Measurements from ENCODE around the gene SLC25A5. TPM values are rescaled to one million over a fixed set of nuclear protein-coding genes. Genes with fewer than 3 reads are reported as not detected.
"Not testable (repeated sequence)": the region's sequence is repeated elsewhere in the genome, so short reads cannot be mapped to it uniquely, and the experiment has no call there.

The SLC25A5 gene
- total RNA-seq, 2 donors from 2014 or later, result 153 to 157 TPM

- H3K9me3 ChIP-seq (ENCODE audit: control insufficient read depth, low read length, poor library complexity, severe bottlenecking), result no peaks in the 10 kb centered on the region
- Mint-ChIP-seq H3K36me3 (ENCODE audit: low read depth) (no peaks in the 10 kb centered on the region), H3K27me3 (no peaks in the 10 kb centered on the region), H3K4me3 (no peak overlapping the region), H3K27ac (no peak overlapping the region), H3K4me1 (peaks cover 6% of the 10 kb centered on the region)
- ATAC-seq (peak; percentile 88), DNase-seq (no peak)
Measured at GRCh38 chrX:119502727-119503483, 34.7 kb downstream of the SLC25A5 start.

DNA sequence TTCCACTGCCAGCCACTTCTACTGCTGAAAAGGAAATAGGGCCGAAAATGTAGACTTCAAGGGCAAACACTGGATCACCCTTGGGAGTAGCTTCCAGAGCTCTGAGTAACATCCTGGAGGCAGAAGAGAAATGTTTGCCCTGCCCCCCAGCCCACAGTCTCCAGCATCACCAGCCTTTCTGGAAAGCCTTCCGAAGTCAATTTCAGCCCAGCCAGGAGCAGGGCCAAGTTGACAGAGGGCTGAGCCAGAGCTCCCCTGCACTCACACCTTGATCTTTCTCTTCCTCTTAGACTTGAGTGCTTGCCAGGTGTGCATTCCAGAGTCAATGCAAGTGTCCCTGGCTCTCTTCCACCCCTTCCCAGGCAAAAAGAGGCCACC is 35.2 kb downstream of the SLC25A5 start:
- Mint-ChIP-seq H3K4me3 (no peak overlapping the region), H3K4me1 (peaks cover 6% of the 10 kb centered on the region), H3K27me3 (no peaks in the 10 kb centered on the region), H3K27ac (no peak overlapping the region), H3K36me3 (ENCODE audit: low read depth) (no peaks in the 10 kb centered on the region)
- DNase-seq (no peak), ATAC-seq (no peak)
- no peaks in the 10 kb centered on the region for H3K9me3 ChIP-seq (ENCODE audit: control insufficient read depth, low read length, poor library complexity, severe bottlenecking)

DNA sequence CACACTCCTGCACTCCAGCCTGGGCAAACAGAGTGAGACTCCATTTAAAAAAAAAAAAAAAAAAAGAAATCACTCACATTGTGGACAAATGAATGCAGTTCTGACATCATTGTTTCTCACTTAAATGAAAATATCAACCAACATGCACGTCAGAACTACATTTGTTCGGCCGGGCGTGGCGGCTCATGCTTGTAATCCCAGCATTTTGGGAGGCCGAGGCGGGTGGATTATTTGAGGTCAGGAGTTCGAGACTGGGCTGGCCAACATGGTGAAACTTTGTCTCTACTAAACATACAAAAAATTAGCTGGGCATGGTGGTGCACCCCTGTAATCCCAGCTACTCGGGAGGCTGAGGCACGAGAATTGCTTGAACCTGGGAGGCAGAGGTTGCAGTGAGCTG is 36.9 kb downstream of the SLC25A5 start:
- not testable (repeated sequence) for H3K4me1 Mint-ChIP-seq; H3K9me3 ChIP-seq (ENCODE audit: control insufficient read depth, low read length, poor library complexity, severe bottlenecking); H3K36me3 Mint-ChIP-seq (ENCODE audit: low read depth); DNase-seq; H3K4me3 Mint-ChIP-seq; H3K27me3 Mint-ChIP-seq; H3K27ac Mint-ChIP-seq; ATAC-seq

GRCh38 chrX:119505945-119506344 is 37.7 kb downstream of the SLC25A5 start:
- Mint-ChIP-seq H3K27me3 (no peaks in the 10 kb centered on the region), H3K4me3 (no peak overlapping the region), H3K27ac (no peak overlapping the region), H3K36me3 (ENCODE audit: low read depth) (no peaks in the 10 kb centered on the region), H3K4me1 (peaks cover 6% of the 10 kb centered on the region)
- no peaks in the 10 kb centered on the region for H3K9me3 ChIP-seq (ENCODE audit: control insufficient read depth, low read length, poor library complexity, severe bottlenecking)
- ATAC-seq, result no peak
- DNase-seq, result no peak

DNA sequence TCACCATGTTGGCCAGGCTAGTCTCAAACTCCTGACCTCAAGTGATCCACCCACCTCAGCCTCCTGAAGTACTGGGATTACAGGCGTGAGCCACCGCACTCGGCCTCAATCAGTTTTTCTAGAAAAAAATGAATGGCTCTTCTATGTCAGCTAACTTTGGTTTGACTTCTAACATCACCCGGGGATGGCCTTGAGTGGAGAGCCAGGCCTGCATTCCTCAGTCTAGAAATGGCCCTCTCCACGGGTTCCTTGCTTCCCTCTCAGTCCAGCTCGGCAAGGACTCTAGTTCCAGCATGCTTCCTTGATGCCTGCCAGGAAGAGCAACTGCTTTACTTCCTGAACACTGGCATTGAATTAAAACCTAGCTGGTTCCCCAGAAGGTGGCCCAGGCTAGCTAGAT is 39.0 kb downstream of the SLC25A5 start:
- H3K27ac Mint-ChIP-seq, result no peak overlapping the region
- no peaks in the 10 kb centered on the region for H3K27me3 Mint-ChIP-seq
- H3K36me3 Mint-ChIP-seq (ENCODE audit: low read depth), result no peaks in the 10 kb centered on the region
- peaks cover 3% of the 10 kb centered on the region for H3K4me1 Mint-ChIP-seq
- ATAC-seq (no peak), DNase-seq (no peak)
- no peaks in the 10 kb centered on the region for H3K9me3 ChIP-seq (ENCODE audit: control insufficient read depth, low read length, poor library complexity, severe bottlenecking)
- no peak overlapping the region for H3K4me3 Mint-ChIP-seq

DNA sequence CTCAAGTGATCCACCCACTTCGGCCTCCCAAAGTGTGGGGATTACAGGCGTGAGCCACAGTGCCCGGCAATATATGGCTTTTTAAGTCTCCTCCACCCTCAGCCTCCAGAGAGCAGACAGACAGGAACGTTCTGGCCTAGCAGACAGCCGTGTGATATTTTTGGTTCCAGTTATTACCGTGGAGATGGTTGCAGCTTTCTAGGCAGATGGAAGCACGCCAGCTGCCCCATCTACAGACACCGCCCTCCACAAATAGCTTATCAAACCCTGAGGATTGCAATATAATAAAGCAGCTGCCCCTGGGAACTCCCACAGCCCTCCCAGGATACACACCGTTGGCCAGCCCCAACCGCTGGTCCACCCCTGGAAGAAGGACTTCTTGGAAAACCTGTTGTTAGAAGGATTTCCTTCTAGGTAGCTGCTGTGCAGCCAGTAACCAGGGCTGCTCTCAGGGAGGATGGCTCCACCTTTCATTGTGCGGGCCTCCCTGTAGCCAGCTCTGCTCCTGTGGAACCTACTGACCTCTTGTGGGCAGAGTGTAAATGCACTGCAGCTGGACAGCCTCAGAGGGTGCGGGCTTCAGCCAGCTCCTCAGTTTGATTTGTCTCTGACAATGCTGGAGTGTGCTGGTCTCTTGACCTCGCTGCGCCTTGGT is 44.0 kb downstream of the SLC25A5 start:
- Mint-ChIP-seq H3K4me1 (peaks cover 4% of the 10 kb centered on the region), H3K27ac (no peak overlapping the region), H3K36me3 (ENCODE audit: low read depth) (no peaks in the 10 kb centered on the region), H3K4me3 (no peak overlapping the region), H3K27me3 (no peaks in the 10 kb centered on the region)
- ATAC-seq (peak; percentile 53), DNase-seq (no peak)
- H3K9me3 ChIP-seq (ENCODE audit: control insufficient read depth, low read length, poor library complexity, severe bottlenecking), result no peaks in the 10 kb centered on the region

GRCh38 chrX:119516157-119516702 is 48.0 kb downstream of the SLC25A5 start:
- Mint-ChIP-seq H3K4me3 (no peak overlapping the region), H3K4me1 (peaks cover 4% of the 10 kb centered on the region), H3K27me3 (no peaks in the 10 kb centered on the region), H3K27ac (peak overlapping the region; percentile 43), H3K36me3 (ENCODE audit: low read depth) (no peaks in the 10 kb centered on the region)
- ATAC-seq, result peak; percentile 95
- H3K9me3 ChIP-seq (ENCODE audit: control insufficient read depth, low read length, poor library complexity, severe bottlenecking), result no peaks in the 10 kb centered on the region
- no peak for DNase-seq

GRCh38 chrX:119518371-119518770 is 50.1 kb downstream of the SLC25A5 start:
- Mint-ChIP-seq H3K4me1 (peaks cover 4% of the 10 kb centered on the region), H3K36me3 (ENCODE audit: low read depth) (no peaks in the 10 kb centered on the region), H3K4me3 (no peak overlapping the region), H3K27me3 (no peaks in the 10 kb centered on the region), H3K27ac (no peak overlapping the region)
- DNase-seq (no peak), ATAC-seq (no peak)
- H3K9me3 ChIP-seq (ENCODE audit: control insufficient read depth, low read length, poor library complexity, severe bottlenecking), result no peaks in the 10 kb centered on the region

Other genes starting within 250 kb of the SLC25A5 start
- gene PGRMC1, start 232.2 kb upstream of the SLC25A5 start, total RNA-seq, result 10 to 100 TPM; 10.6 to 67.5 TPM
- 1 to 10 TPM; 3.6 to 6.1 TPM for gene SLC25A43, start 69.1 kb upstream of the SLC25A5 start, total RNA-seq
- 10 to 100 TPM; 21.3 to 23.8 TPM for gene STEEP1, start 97.0 kb downstream of the SLC25A5 start, total RNA-seq
- 10 to 100 TPM; 75.3 to 87.2 TPM for gene UBE2A, start 106.1 kb downstream of the SLC25A5 start, total RNA-seq
- 10 to 100 TPM in 1 of 2 donors, 1 to 10 TPM in 1; 9.9 to 10.8 TPM for gene NKRF, start 138.0 kb downstream of the SLC25A5 start, total RNA-seq
- 100 to 1,000 TPM; 150 to 163 TPM for gene SEPTIN6, start 224.7 kb downstream of the SLC25A5 start, total RNA-seq

Data from T-helper 17 cell (primary cell).